H1 (cell line): Measurements from ENCODE around the gene DLEC1. TPM values are rescaled to one million over a fixed set of nuclear protein-coding genes. Genes with fewer than 3 reads are reported as not detected.

Experiments
- CTCF ChIA-PET: fragments of 300-600 bp; sonication (Branson Sonifier 250); formaldehyde crosslinking; loops from one replicate; lab custom pipeline; 2021; ENCODE audit not compliant: partially characterized antibody; lab: Charles Lee
- POLR2A ChIA-PET: fragments of 300-600 bp; sonication (Branson Sonifier 250); formaldehyde crosslinking; loops from one replicate; lab custom pipeline; 2021; ENCODE audit warnings: inconsistent platforms; ENCODE audit not compliant: partially characterized antibody; lab: Charles Lee
- DNase-seq, 2 experiments: peaks; one replicate each; pipeline versions ENCODE4 v3.0.0 to v3.0.0-alpha.2; 2010 to 2022; ENCODE audit warnings: low spot score in 2 of 2, low read depth in 1 of 2, mixed read lengths in 1 of 2
- FAIRE-seq: peaks from 2 replicates; lab custom pipeline; 2011; peaks lifted over from hg19 to GRCh38; lab: Jason Lieb, UNC
- H2AFZ ChIP-seq: 2 replicates; pipeline ENCODE4 v1.8.1; 2012; ENCODE audit warnings: low read length, inconsistent platforms
- H2AK5ac ChIP-seq: 2 replicates; pipeline ENCODE4 v1.6.1; 2013; ENCODE audit warnings: low read depth, low read length
- H2BK120ac ChIP-seq: replicated peaks from 2 replicates; pipeline ENCODE3; 2013; ENCODE audit warnings: low read depth, low read length, inconsistent platforms
- H2BK12ac ChIP-seq: 2 replicates; pipeline ENCODE4 v1.6.1; 2013; ENCODE audit warnings: low read depth, low read length
- H2BK15ac ChIP-seq: 2 replicates; pipeline ENCODE4 v1.6.1; 2013; ENCODE audit warnings: low read length
- H2BK20ac ChIP-seq: 2 replicates; pipeline ENCODE4 v1.6.1; 2013; ENCODE audit warnings: low read length
- H2BK5ac ChIP-seq: 2 replicates; pipeline ENCODE4 v1.6.1; 2013; ENCODE audit warnings: low read depth, low read length
- H3K14ac ChIP-seq: 2 replicates; pipeline ENCODE4 v1.6.1; 2013; ENCODE audit warnings: inconsistent platforms; ENCODE audit not compliant: insufficient read length
- H3K18ac ChIP-seq: 2 replicates; pipeline ENCODE4 v1.6.1; 2013; ENCODE audit warnings: low read length; ENCODE audit errors: extremely low read depth
- H3K23ac ChIP-seq: 2 replicates; pipeline ENCODE4 v1.6.1; 2013; ENCODE audit warnings: inconsistent platforms; ENCODE audit not compliant: insufficient read length
- H3K23me2 ChIP-seq: 2 replicates; pipeline ENCODE4 v1.6.1; 2013; ENCODE audit warnings: low read depth, low read length
- H3K27ac ChIP-seq: 2 replicates; pipeline ENCODE4 v1.6.1; 2011; ENCODE audit warnings: low read depth, low read length, inconsistent platforms
- H3K27me3 ChIP-seq, 4 experiments: replicated peaks in 1 of 4; 1 replicate in 1 of 4; 2 replicates in 3 of 4; pipeline versions ENCODE4 v1.6.1 to v1.8.1; 2011 to 2013; ENCODE audit warnings: low read length in 3 of 4, mild to moderate bottlenecking in 3 of 4, inconsistent platforms in 2 of 4, mixed read lengths in 2 of 4, moderate library complexity in 1 of 4; ENCODE audit not compliant: control insufficient read depth in 3 of 4, insufficient read depth in 3 of 4; ENCODE audit errors: extremely low read depth in 1 of 4
- H3K36me3 ChIP-seq, 4 experiments: 2 replicates each; pipeline versions ENCODE4 v1.6.1 to v1.8.1; 2011 to 2013; ENCODE audit warnings: mild to moderate bottlenecking in 4 of 4, low read length in 3 of 4, moderate library complexity in 2 of 4, control low read depth in 1 of 4, inconsistent platforms in 1 of 4; ENCODE audit not compliant: insufficient read depth in 4 of 4, control insufficient read depth in 2 of 4
- H3K4ac ChIP-seq: replicated peaks from 2 replicates; pipeline ENCODE3; 2013; ENCODE audit warnings: low read length, low read depth, mixed read lengths, inconsistent platforms; ENCODE audit not compliant: insufficient read length
- H3K4me1 ChIP-seq, 4 experiments: replicated peaks in 1 of 4; 1 replicate in 1 of 4; 2 replicates in 3 of 4; pipeline versions ENCODE4 v1.6.1 to v1.8.1; 2011 to 2013; ENCODE audit warnings: low read length in 3 of 4, inconsistent platforms in 2 of 4, mixed read lengths in 1 of 4; ENCODE audit not compliant: insufficient read depth in 4 of 4, control insufficient read depth in 3 of 4
- H3K4me2 ChIP-seq, 2 experiments: 2 replicates each; pipeline versions ENCODE4 v1.6.1 to v1.8.1; 2011 to 2013; ENCODE audit warnings: low read depth in 2 of 2, low read length in 2 of 2, control low read depth in 1 of 2, inconsistent platforms in 1 of 2, mild to moderate bottlenecking in 1 of 2; ENCODE audit not compliant: insufficient read depth in 1 of 2
- H3K4me3 ChIP-seq, 4 experiments: fragments of 200-600, 300-600 bp in 1 of 4; sonication (generic), shearing (Covaris generic), sonication (Bioruptor Twin) in 1 of 4; 2 replicates each; pipeline versions ENCODE4 v1.5.1 to v1.8.1; 2011 to 2016; ENCODE audit warnings: low read length in 4 of 4, low read depth in 3 of 4, control low read depth in 2 of 4, inconsistent platforms in 2 of 4, mild to moderate bottlenecking in 2 of 4, mixed read lengths in 1 of 4, moderate library complexity in 1 of 4; ENCODE audit not compliant: insufficient read depth in 2 of 4; ENCODE audit errors: extremely low read depth in 1 of 4
- H3K56ac ChIP-seq: replicated peaks from 2 replicates; pipeline ENCODE3; 2013; ENCODE audit warnings: low read depth, mild to moderate bottlenecking, mixed read lengths, low read length, inconsistent platforms; ENCODE audit not compliant: insufficient read length
- H3K79me1 ChIP-seq: 2 replicates; pipeline ENCODE4 v1.6.1; 2013; ENCODE audit warnings: low read depth, low read length, control low read depth
- H3K79me2 ChIP-seq, 2 experiments: 2 replicates each; pipeline versions ENCODE4 v1.6.1 to v1.8.1; 2012 to 2013; ENCODE audit warnings: low read length in 2 of 2, mild to moderate bottlenecking in 2 of 2, inconsistent platforms in 1 of 2; ENCODE audit not compliant: insufficient read depth in 2 of 2, control insufficient read depth in 1 of 2
- H3K9ac ChIP-seq, 4 experiments: replicated peaks in 1 of 4; 1 replicate in 1 of 4; 2 replicates in 3 of 4; pipeline versions ENCODE4 v1.6.1 to v1.8.1; 2011 to 2013; ENCODE audit warnings: low read depth in 3 of 4, low read length in 3 of 4, control low read depth in 2 of 4, mild to moderate bottlenecking in 2 of 4, moderate library complexity in 2 of 4, inconsistent platforms in 1 of 4; ENCODE audit errors: extremely low read depth in 1 of 4
- H3K9me3 ChIP-seq, 2 experiments: 2 replicates each; pipeline versions ENCODE4 v1.6.1 to v1.8.1; 2012 to 2013; ENCODE audit warnings: mild to moderate bottlenecking in 2 of 2, moderate library complexity in 2 of 2, control low read depth in 1 of 2, inconsistent platforms in 1 of 2, low read depth in 1 of 2, low read length in 1 of 2, mixed read lengths in 1 of 2; ENCODE audit not compliant: insufficient read depth in 2 of 2
- H4K20me1 ChIP-seq, 2 experiments: replicated peaks in 1 of 2; 2 replicates each; pipeline versions ENCODE3 to v1.8.1; 2011 to 2013; ENCODE audit warnings: inconsistent platforms in 2 of 2, low read length in 2 of 2, mild to moderate bottlenecking in 1 of 2; ENCODE audit not compliant: insufficient read depth in 2 of 2, control insufficient read depth in 1 of 2
- H4K5ac ChIP-seq: 2 replicates; pipeline ENCODE4 v1.6.1; 2013; ENCODE audit warnings: low read length, low read depth, mixed read lengths, inconsistent platforms; ENCODE audit not compliant: insufficient read length
- H4K8ac ChIP-seq: 2 replicates; pipeline ENCODE4 v1.8.0; 2013; ENCODE audit warnings: mild to moderate bottlenecking, moderate library complexity, low read length, inconsistent platforms; ENCODE audit not compliant: insufficient read depth; ENCODE audit errors: extremely low read depth
- H4K91ac ChIP-seq: replicated peaks from 2 replicates; pipeline ENCODE3; 2013; ENCODE audit warnings: low read length, mixed read lengths, inconsistent platforms; ENCODE audit not compliant: insufficient read length
- ASH2L ChIP-seq: fragments of 200-600, 300-600 bp; sonication (generic); IDR thresholded peaks from one replicate; pipeline ENCODE4 v1.7.1; 2017; ENCODE audit warnings: low read length
- CEBPB ChIP-seq: IDR thresholded peaks from 2 replicates; pipeline ENCODE4 v1.6.1; 2012; ENCODE audit warnings: low read depth, low read length
- CHD1 ChIP-seq: IDR thresholded peaks from 2 replicates; pipeline ENCODE4 v1.6.1; 2012; ENCODE audit warnings: low read depth, low read length, improper control_type of control experiment
- JUN ChIP-seq: IDR thresholded peaks from 2 replicates; pipeline ENCODE4 v1.6.1; 2011; ENCODE audit warnings: low read depth, mild to moderate bottlenecking, improper control_type of control experiment, low read length
- JUND ChIP-seq: IDR thresholded peaks from 2 replicates; pipeline ENCODE4 v1.6.1; 2011; ENCODE audit warnings: mild to moderate bottlenecking, improper control_type of control experiment, low read length
- KDM1A ChIP-seq: fragments of 200-600, 300-600 bp; sonication (generic); IDR thresholded peaks from 2 replicates; pipeline ENCODE4 v1.7.1; 2016; ENCODE audit warnings: mild to moderate bottlenecking, low read length, borderline replicate concordance
- NANOG ChIP-seq: IDR thresholded peaks from 2 replicates; pipeline ENCODE4 v1.6.1; 2011; ENCODE audit warnings: low read length, low read depth, mild to moderate bottlenecking, inconsistent platforms; ENCODE audit not compliant: insufficient read depth, poor library complexity, severe bottlenecking
- POLR2AphosphoS5 ChIP-seq: IDR thresholded peaks from 2 replicates; pipeline ENCODE4 v1.6.1; 2011; ENCODE audit warnings: low read depth, low read length
- TBP ChIP-seq: IDR thresholded peaks from 2 replicates; pipeline ENCODE4 v1.6.1; 2011; ENCODE audit warnings: low read depth, low read length, improper control_type of control experiment
- WGBS, 2 experiments: shearing (Covaris generic) in 1 of 2; methylation state at CpG; one replicate each; pipeline versions ENCODE4 v1.1.6 to v1.1.7; 2013 to 2015; ENCODE audit warnings: low lambda C conversion rate in 2 of 2, mixed read lengths in 2 of 2, inconsistent platforms in 1 of 2, low coverage in 1 of 2, missing lambda C conversion rate in 1 of 2; ENCODE audit not compliant: insufficient replicate concordance in 2 of 2, insufficient coverage in 1 of 2, insufficient read length in 1 of 2; ENCODE audit errors: extremely low coverage in 1 of 2, missing lambda C conversion rate in 1 of 2; 5-methylcytosine and 5-hydroxymethylcytosine counted together
- polyA plus RNA-seq, 7 experiments: library from polyadenylated mRNA; depleted of rRNA in 3 of 7; stranded (reverse) in 5 of 7; unstranded in 2 of 7; fragments of >200 nt in 5 of 7; fragments of 200-250 nt in 2 of 7; gene quantifications; 1 replicate in 5 of 7; 2 replicates in 1 of 7; 4 replicates in 1 of 7; pipeline versions ENCODE4 v1.2.1 to v1.2.3, GENCODE V29; 2011 to 2013; ENCODE audit warnings: missing spikeins in 2 of 7, mixed read lengths in 2 of 7
- total RNA-seq: library from RNA; stranded (reverse); fragmentation: NEBNext Ultra II Directional; extraction: Animal tissue kit (Norgen Biotek cat#: 25700); gene quantifications from 2 replicates; pipeline ENCODE4 v1.2.1, GENCODE V29; 2021
- TF ChIP-seq, protein P1 (sequence below): IDR thresholded peaks from 2 replicates; pipeline ENCODE4 v1.6.1; 2012; ENCODE audit warnings: inconsistent platforms
- TF ChIP-seq, protein P2 (sequence below), 3 experiments: IDR thresholded peaks; 1 replicate in 2 of 3; 2 replicates in 1 of 3; pipeline versions ENCODE4 v1.5.1 to v1.6.1; 2011; ENCODE audit warnings: low read length in 3 of 3, mild to moderate bottlenecking in 3 of 3, inconsistent platforms in 2 of 3, low read depth in 1 of 3, moderate library complexity in 1 of 3; ENCODE audit not compliant: insufficient read depth in 1 of 3; ENCODE audit errors: control extremely low read depth in 1 of 3

The DLEC1 gene
- total and polyA plus RNA-seq, 2 of the 8 experiments (the other 6 are each of a cell fraction or from before 2014, with no cell fraction given), result 0.26 to 0.76 TPM

DNA sequence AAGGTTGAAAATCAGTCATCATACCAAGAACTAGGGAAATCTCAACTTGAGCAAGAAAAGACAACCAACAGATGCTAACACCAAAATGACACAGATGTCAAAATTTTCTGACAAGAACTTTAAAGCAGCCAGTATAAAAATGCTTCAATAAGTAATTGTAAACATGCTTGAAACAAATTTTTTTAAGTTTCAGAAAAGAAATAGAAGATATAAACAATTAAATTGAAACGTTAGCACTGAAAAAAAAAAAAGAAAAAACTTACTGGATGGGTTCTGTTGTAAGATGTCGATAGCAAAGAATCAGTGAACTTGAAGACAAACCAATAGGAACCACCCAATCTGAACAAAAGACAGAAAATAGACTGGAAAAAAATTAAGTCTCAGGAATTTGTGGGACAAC is 107.5 kb downstream of the DLEC1 start:
- Histone ChIP-seq H3K18ac (no peak overlapping the region), H3K27me3 (no peaks in the 10 kb centered on the region), H3K79me2 (no peaks in the 10 kb centered on the region), H4K91ac (no peak overlapping the region), H2AFZ (no peak overlapping the region), H4K20me1 (no peaks in the 10 kb centered on the region), H2AK5ac (no peak overlapping the region), H3K36me3 (peaks cover under 1 to 7% (median 1%) of the 10 kb centered on the region in 4 experiments; a peak in 4 of 8 replicates), H3K4ac (no peak overlapping the region), H3K9ac (no peak overlapping the region), H3K4me3 (no peak overlapping the region), H2BK20ac (no peak overlapping the region), H3K4me2 (no peak overlapping the region), H3K27ac (no peak overlapping the region), H3K56ac (no peak overlapping the region), H3K14ac (no peak overlapping the region), H2BK12ac (no peak overlapping the region), H3K9me3 (no peaks in the 10 kb centered on the region), H3K79me1 (no peaks in the 10 kb centered on the region), H2BK5ac (no peak overlapping the region), H3K4me1 (no peaks in the 10 kb centered on the region), H2BK15ac (no peak overlapping the region), H2BK120ac (no peak overlapping the region), H3K23ac (no peak overlapping the region), H4K8ac (no peak overlapping the region), H4K5ac (no peak overlapping the region), H3K23me2 (no peaks in the 10 kb centered on the region)
- no peak for FAIRE-seq
- ChIA-PET CTCF (no interaction called here), POLR2A (no interaction called here)
- no peak for DNase-seq
- WGBS, 2 experiments, result 84% methylated on average over 2 of the region's 2 CpGs; no CpG with 5 or more reads in 1 of the 2 experiments
- TF ChIP-seq TBP (no peak), JUN (no peak), KDM1A (no peak), ASH2L (no peak), JUND (no peak), CHD1 (no peak), POLR2AphosphoS5 (no peak), CEBPB (no peak), NANOG (no peak)
- TF ChIP-seq, protein P1, sequence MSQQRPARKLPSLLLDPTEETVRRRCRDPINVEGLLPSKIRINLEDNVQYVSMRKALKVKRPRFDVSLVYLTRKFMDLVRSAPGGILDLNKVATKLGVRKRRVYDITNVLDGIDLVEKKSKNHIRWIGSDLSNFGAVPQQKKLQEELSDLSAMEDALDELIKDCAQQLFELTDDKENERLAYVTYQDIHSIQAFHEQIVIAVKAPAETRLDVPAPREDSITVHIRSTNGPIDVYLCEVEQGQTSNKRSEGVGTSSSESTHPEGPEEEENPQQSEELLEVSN, result no peak
- TF ChIP-seq, protein P2, sequence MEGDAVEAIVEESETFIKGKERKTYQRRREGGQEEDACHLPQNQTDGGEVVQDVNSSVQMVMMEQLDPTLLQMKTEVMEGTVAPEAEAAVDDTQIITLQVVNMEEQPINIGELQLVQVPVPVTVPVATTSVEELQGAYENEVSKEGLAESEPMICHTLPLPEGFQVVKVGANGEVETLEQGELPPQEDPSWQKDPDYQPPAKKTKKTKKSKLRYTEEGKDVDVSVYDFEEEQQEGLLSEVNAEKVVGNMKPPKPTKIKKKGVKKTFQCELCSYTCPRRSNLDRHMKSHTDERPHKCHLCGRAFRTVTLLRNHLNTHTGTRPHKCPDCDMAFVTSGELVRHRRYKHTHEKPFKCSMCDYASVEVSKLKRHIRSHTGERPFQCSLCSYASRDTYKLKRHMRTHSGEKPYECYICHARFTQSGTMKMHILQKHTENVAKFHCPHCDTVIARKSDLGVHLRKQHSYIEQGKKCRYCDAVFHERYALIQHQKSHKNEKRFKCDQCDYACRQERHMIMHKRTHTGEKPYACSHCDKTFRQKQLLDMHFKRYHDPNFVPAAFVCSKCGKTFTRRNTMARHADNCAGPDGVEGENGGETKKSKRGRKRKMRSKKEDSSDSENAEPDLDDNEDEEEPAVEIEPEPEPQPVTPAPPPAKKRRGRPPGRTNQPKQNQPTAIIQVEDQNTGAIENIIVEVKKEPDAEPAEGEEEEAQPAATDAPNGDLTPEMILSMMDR (IDR thresholded peaks at IDR 0.05; ENCODE audit: control extremely low read depth in 1 of 3, insufficient read depth in 1 of 3, low read depth in 1 of 3, low read length in 3 of 3), result no peak
